ENCODE data around the gene GANAB. TPM values are rescaled to one million over a fixed set of nuclear protein-coding genes. Genes with fewer than 3 reads are reported as not detected.

GANAB gene
- total and polyA plus RNA-seq, 2 of the 13 experiments (the other 11 are each of a cell fraction or from before 2014, with no cell fraction given) = 99.5 to 234 TPM

- TF ChIP-seq NKX3-1 (CRISPR knock-in tag; IDR thresholded peaks at IDR 0.05) (no peak), ARID2 (CRISPR knock-in tag; IDR thresholded peaks at IDR 0.05; ENCODE audit: borderline replicate concordance) (peak; percentile 54; the same call in 1 of the 2 replicates), CBX5 (CRISPR knock-in tag; IDR thresholded peaks at IDR 0.05; ENCODE audit: borderline replicate concordance) (0 out of 2 replicates have a peak, but pooled peaks have one; percentile 28), KDM2A (CRISPR knock-in tag; IDR thresholded peaks at IDR 0.05; ENCODE audit: borderline replicate concordance, low read depth) (peak; percentile 85), ZNF605 (CRISPR knock-in tag; IDR thresholded peaks at IDR 0.05) (peak; percentile 82), ZEB1 (IDR thresholded peaks at IDR 0.05; ENCODE audit: insufficient replicate concordance, low read depth) (no peak), MIER3 (CRISPR knock-in tag; IDR thresholded peaks at IDR 0.05; ENCODE audit: borderline replicate concordance) (peak; percentile 51; the same call in 1 of the 2 replicates), MTF2 (CRISPR knock-in tag; IDR thresholded peaks at IDR 0.05; ENCODE audit: borderline replicate concordance) (no peak), SOX6 (IDR thresholded peaks at IDR 0.05) (no peak), SOX6 (CRISPR knock-in tag; IDR thresholded peaks at IDR 0.05) (peak; percentile 59; the same call in 1 of the 2 replicates), CC2D1A (CRISPR knock-in tag; IDR thresholded peaks at IDR 0.05) (0 out of 2 replicates have a peak, but pooled peaks have one; percentile 24), AFF4 (CRISPR knock-in tag; IDR thresholded peaks at IDR 0.05) (no peak), NFAT5 (CRISPR knock-in tag; IDR thresholded peaks at IDR 0.05) (0 out of 2 replicates have a peak, but pooled peaks have one; percentile 34), FOXO1 (CRISPR knock-in tag; IDR thresholded peaks at IDR 0.05) (peak; percentile 57; the same call in 1 of the 2 replicates), ASH2L (IDR thresholded peaks at IDR 0.05; ENCODE audit: insufficient read length, low read depth, low read length) (peak; percentile 91), FOSL2 (CRISPR knock-in tag; IDR thresholded peaks at IDR 0.05) (no peak)
Measured at GRCh38 chr11:62678770-62679696, 32.6 kb upstream of the GANAB start, which contains the start of gene UBXN1 (continued).
